ENCODE results near the gene MYO1C.

Gene MYO1C

GRCh38 chr17:1484676-1485422, 7.6 kb downstream of the MYO1C start:
- peak; percentile 46 for DNase-seq

- DNase-seq: no peak
Observed at GRCh38 chr17:1484060-1484535, 8.4 kb downstream of the MYO1C start.

GRCh38 chr17:1482680-1483079, 9.8 kb downstream of the MYO1C start:
- no peak for DNase-seq

- DNase-seq: no peak
Observed at GRCh38 chr17:1481736-1482135, 10.8 kb downstream of the MYO1C start.

- no peak for DNase-seq
Observed at GRCh38 chr17:1480747-1481465, 11.6 kb downstream of the MYO1C start.

- no peak for DNase-seq
Observed at GRCh38 chr17:1478418-1478817, 14.1 kb downstream of the MYO1C start.

GRCh38 chr17:1475321-1475854, 17.1 kb downstream of the MYO1C start:
- no peak for DNase-seq

- DNase-seq: no peak
Observed at GRCh38 chr17:1474402-1475189, 17.9 kb downstream of the MYO1C start.

GRCh38 chr17:1473841-1474240, 18.6 kb downstream of the MYO1C start:
- no peak for DNase-seq

- DNase-seq: no peak
Observed at GRCh38 chr17:1473170-1473569, 19.3 kb downstream of the MYO1C start.

GRCh38 chr17:1471911-1472821, 20.3 kb downstream of the MYO1C start:
- no peak for DNase-seq

- DNase-seq: no peak
Observed at GRCh38 chr17:1471490-1471889, 21.0 kb downstream of the MYO1C start.

- DNase-seq: no peak
Observed at GRCh38 chr17:1470755-1471462, 21.6 kb downstream of the MYO1C start.

GRCh38 chr17:1470071-1470754, 22.3 kb downstream of the MYO1C start:
- no peak for DNase-seq

GRCh38 chr17:1469231-1469852, 23.1 kb downstream of the MYO1C start:
- no peak for DNase-seq

GRCh38 chr17:1467898-1468492, 24.5 kb downstream of the MYO1C start:
- DNase-seq: no peak

- DNase-seq: no peak
Observed at GRCh38 chr17:1467258-1467657, 25.2 kb downstream of the MYO1C start.

- no peak for DNase-seq
Observed at GRCh38 chr17:1464186-1464585, 28.3 kb downstream of the MYO1C start.

- DNase-seq: no peak
Observed at GRCh38 chr17:1462164-1463112, 30.0 kb downstream of the MYO1C start.

All from activated CD4-positive, alpha-beta T cell treated with anti-CD3 and anti-CD28 coated beads, Interleukin-2, amount 50 U/mL, for 1 hour (primary cell).